H1 (cell line): ENCODE data around the gene NRDE2. TPM values are rescaled to one million over a fixed set of nuclear protein-coding genes. Genes with fewer than 3 reads are reported as not detected.

ENCODE experiments used
- E2F6 ChIP-seq: IDR thresholded peaks from 2 replicates; pipeline ENCODE4 v1.6.1; 2012; ENCODE audit warnings: inconsistent platforms
- GTF2F1 ChIP-seq: IDR thresholded peaks from 2 replicates; pipeline ENCODE4 v1.6.1; 2012; ENCODE audit warnings: low read depth, low read length, improper control_type of control experiment, borderline replicate concordance
- HDAC6 ChIP-seq: IDR thresholded peaks from one replicate; pipeline ENCODE4 v1.7.1; 2012; ENCODE audit warnings: low read depth, mild to moderate bottlenecking, inconsistent platforms, low read length, moderate library complexity
- JUND ChIP-seq: IDR thresholded peaks from 2 replicates; pipeline ENCODE4 v1.6.1; 2011; ENCODE audit warnings: mild to moderate bottlenecking, improper control_type of control experiment, low read length
- KDM5A ChIP-seq: fragments of 200-600 bp; IDR thresholded peaks from 2 replicates; pipeline ENCODE4 v1.7.1; 2012; ENCODE audit warnings: mild to moderate bottlenecking, low read length, inconsistent platforms, mixed read lengths
- MAFK ChIP-seq: IDR thresholded peaks from 2 replicates; pipeline ENCODE4 v1.6.1; 2012; ENCODE audit warnings: low read depth, mild to moderate bottlenecking, improper control_type of control experiment, low read length
- TAF7 ChIP-seq: optimal IDR thresholded peaks from 2 replicates; pipeline ENCODE3; 2011; ENCODE audit warnings: low read depth, mild to moderate bottlenecking, inconsistent platforms, low read length, moderate library complexity, borderline replicate concordance
- polyA plus RNA-seq, 7 experiments: library from polyadenylated mRNA; depleted of rRNA in 3 of 7; stranded (reverse) in 5 of 7; unstranded in 2 of 7; fragments of >200 nt in 5 of 7; fragments of 200-250 nt in 2 of 7; gene quantifications; 1 replicate in 5 of 7; 2 replicates in 1 of 7; 4 replicates in 1 of 7; pipeline versions ENCODE4 v1.2.1 to v1.2.3, GENCODE V29; 2011 to 2013; ENCODE audit warnings: missing spikeins in 2 of 7, mixed read lengths in 2 of 7
- total RNA-seq: library from RNA; stranded (reverse); fragmentation: NEBNext Ultra II Directional; extraction: Animal tissue kit (Norgen Biotek cat#: 25700); gene quantifications from 2 replicates; pipeline ENCODE4 v1.2.1, GENCODE V29; 2021

Gene NRDE2
- total and polyA plus RNA-seq, 2 of the 8 experiments (the other 6 are each of a cell fraction or from before 2014, with no cell fraction given) = 4.9 to 12.1 TPM

GRCh38 chr14:90263748-90264449 is 67.8 kb downstream of the NRDE2 start (continued):
- no peak for TF ChIP-seq GTF2F1
- TF ChIP-seq JUND = no peak
- TF ChIP-seq E2F6 = no peak
- TF ChIP-seq KDM5A = no peak
- no peak for TF ChIP-seq MAFK
- TF ChIP-seq TAF7 = no peak
- no peak for TF ChIP-seq HDAC6
- TF ChIP-seq, all 59 proteins: peak for 0
